GM21367 (cell line): Measurements from ENCODE around the gene DCP1A.
A peak's percentile ranks its signal among the peaks of the same experiment; 100 is the strongest.
"Not testable (repeated sequence)": the region's sequence is repeated elsewhere in the genome, so short reads cannot be mapped to it uniquely, and the experiment has no call there.

Source experiments
- ATAC-seq: cut with Tn5 transposase; IDR thresholded peaks from one replicate; pipeline ENCODE4 v1.9.1; 2021; ENCODE audit not compliant: unreplicated experiment

Gene DCP1A

DNA sequence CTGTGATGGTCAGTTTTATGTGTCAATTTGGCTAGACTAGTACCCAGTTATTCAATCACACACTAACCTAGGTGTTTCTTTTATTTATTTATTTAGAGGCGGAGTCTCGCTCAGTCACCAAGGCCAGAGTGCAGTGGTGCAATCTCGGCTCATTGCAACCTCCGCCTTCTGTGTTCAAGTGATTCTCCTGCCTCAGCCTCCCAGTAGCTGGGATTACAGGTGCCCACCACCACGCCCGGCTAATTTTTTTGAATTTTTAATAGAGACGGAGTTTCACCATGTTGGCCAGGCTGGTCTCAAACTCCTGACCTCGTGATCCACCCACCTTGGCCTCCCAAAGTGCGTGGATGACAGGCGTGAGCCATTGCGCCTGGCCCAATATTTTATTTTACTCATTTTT lies 78.2 kb downstream of the DCP1A start:
- not testable (repeated sequence) for ATAC-seq

DNA sequence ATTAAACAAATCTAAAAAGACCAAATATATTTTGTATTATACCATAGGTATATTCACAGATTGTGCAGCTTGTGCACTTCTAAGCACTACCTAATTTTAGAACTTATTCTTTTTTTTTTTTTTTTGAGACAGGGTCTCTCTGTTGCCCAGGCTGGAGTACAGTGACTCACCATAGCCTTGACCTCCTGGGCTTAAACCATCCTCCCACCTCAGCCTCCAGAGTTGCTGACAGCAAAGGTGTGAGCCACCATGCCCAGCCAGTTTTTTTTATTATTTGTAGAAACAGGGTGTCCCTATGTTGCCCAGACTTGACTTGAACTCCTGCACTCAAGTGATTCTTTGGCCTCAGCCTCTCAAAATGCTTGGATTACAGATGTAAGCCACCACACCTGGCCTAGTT lies 79.6 kb downstream of the DCP1A start:
- no peak for ATAC-seq

- no peak for ATAC-seq
These were observed 82.6 kb downstream of the DCP1A start for GRCh38 chr3:53264718-53265117.

DNA sequence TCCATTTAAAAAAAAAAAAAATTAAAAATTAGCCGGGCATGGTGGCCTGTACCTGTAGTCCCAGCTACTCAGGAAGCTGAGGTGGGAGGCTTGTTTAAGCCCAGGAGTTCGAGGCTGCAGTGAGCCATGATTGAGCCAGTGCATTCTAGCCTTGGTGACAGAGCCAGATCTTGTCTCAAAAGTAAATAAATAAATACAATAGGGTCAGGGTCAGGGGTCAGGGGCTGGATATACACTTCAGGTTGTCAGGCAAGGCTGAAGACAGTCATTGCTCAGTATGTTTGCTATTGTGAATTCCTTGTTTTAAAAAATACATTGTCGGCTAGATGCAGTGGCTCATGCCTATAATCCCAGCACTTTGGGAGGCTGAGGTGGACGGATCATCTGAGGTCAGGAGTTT lies 83.4 kb downstream of the DCP1A start:
- no peak for ATAC-seq

DNA sequence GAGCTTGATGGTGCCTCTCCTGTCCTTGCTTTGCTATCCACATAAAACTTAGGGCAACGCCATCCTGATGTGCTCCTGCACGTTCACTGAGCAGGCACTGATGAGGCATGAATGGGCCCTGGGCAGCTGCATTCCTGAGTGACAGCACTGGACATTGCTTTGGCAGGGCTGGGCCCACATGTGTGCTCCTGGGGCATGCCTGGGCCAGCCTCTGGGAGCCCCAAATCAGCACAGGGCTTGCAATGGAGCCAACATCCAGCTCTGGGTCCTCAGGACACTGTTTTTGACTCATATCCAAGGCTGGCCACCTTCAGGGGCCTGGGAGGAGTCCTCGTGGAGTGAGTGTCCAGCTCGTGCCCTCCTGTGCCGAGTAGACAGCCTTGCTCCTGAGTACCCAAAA lies 85.6 kb downstream of the DCP1A start:
- ATAC-seq, result no peak

DNA sequence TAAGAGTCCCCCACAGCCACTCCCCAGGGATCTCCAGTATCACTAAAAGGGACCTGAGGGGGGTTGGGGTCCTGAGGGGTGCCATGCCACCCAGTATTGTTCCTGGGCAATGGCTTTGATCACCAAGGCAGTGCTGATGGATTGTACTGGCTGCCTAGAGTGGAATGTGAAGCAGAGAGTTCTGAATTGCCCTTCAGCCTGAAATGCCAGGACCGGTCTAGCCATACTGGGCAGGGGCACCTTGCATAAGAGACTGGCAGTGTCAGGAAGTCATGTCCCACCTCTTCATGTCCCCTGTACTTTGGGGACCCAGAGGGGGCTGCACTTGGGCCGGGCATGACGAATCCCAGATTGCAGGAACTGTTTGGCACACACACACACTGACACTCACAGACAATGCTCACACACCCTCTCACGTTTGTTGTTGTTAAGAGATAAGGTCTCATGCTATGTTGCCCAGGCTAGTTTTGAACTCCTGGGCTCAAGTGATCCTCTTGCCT lies 87.0 kb downstream of the DCP1A start:
- ATAC-seq, result no peak

DNA sequence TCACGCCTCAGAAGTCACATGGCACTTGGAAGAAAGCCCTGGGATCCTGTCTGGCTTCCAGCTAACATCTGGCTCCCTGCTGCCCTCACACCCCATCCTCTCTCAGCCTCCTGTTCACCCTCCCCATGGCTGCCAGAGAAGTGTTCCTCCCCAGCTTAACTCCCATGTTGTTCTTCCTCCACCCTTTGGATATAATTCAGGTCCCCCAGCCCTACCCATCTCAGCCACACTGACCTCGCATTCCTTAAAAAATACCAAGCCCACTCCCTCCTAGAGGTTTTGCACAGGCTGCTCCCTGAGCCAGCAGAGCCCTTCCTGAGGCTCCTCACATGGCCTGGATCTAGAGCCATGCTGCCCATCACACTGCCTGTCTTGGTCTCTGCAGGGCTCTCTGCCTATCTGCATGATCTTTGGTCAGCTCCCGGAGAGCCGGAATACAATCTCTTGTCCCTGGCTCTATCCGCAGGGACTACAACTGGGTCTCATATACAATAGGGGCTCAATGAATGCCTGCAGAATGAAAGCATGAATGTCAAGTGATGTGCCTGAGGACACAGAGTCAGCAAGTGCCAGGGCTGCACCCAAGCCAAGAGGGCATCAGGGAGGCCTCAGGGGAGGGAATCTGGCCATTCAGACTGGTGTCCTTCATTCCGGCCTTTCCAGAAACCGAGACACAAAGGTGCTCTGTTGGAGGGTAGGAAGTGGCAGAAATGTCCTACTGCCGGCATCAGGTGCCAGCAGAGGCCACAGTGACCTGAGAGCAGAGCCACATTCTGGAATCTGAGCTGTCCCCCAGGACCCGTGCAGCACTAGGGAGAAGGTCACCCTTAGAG lies 87.7 kb downstream of the DCP1A start:
- ATAC-seq, result no peak

DNA sequence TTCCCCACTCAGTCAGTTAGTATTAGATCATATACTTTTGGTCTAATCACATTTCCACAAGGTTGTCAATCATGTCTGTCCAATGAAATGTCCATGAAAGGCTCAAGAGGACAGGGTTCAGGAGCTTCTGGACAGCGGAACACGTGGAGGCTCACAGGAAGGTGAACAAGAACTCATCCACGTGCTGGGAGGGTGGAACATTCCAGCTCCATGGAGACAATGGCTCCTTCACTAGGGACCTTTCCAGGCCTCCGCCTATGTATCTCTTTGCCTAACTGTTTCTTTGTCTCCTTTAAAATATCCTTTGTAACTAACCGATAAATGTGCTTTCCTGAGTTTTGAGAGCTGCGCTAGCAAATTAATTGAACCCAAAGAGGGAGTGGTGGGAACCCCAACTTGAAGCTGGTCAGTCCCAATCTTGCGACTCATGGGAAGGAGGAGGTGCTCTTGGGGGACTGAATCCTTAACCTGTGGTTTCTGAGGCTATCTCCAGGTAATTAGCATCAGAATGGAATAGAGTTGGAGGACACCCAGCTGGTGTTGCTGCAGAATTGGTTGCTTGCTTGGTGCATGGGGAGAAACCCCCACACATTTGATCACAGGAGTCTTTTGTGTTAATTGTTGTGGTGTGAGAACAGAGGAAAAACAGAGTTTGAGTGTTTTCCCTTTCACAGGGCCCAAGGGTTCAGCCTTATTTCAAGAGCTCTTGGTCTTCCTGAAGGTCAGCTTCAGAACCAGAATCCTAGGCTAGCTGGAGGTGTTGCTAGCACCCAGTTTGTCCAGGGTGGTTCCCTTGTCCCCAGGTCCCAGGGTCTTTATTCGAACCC lies 88.5 kb downstream of the DCP1A start:
- ATAC-seq, result no peak

DNA sequence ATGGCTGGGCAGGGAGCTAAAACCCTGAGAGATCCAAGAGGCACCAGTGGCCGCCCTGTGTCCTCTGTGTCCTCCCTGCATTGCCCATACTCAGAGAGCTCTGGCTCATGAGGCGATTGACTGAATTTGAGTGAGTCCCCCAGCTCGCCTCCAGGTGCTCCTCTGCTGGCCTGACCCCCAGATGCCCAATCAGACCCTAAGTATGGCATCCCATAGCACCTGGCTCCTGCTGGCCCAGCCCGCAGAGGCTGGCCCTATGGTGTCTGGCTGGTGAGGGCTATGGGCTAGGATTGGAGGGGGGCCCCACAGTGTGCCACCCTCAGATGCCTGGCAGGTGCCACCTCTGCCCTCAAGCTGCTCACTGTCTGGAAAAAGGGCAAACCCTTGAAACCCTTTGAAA lies 89.9 kb downstream of the DCP1A start:
- ATAC-seq, result no peak

DNA sequence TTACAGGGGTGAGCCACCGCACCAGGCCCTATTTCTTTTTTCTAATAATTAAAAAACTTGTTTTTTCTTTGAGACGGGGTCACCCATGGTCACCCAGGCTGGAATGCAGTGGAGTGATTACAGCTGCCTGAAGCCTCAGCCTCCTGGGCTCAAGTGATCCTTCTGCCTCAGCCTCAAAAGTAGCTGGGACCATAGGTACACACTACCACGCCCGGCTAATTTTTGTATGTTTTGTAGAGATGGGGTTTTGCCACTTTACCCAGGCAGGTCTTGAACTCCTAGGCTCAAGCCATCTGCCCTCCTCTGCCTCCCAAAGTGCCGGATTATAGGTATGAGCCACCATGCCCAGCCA lies 90.7 kb downstream of the DCP1A start:
- no peak for ATAC-seq

GRCh38 chr3:53255775-53256703 lies 91.3 kb downstream of the DCP1A start, which contains the start of gene TKT:
Gene TKT, minus strand, starts transcription at chr3:53256022. Its CDS starts 80 bp downstream, at chr3:53255942.
- no peak for ATAC-seq

DNA sequence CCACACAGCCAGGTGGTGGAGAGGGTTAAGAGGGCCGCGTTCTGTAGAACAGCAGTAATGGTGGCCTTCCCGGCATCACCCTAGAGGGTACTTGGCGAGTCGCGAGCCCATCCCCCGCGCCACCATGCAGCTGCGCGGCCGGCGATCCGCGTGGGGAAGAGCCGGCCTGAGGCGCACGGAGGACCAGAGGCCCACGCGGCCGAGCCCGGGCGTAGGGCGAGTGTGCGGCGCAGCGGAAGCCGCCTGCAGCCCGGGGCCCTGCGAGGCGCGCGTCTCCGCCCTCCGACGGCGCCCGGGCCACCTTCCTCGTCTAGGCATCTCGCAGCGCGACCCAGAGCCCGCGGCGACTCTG lies 91.9 kb downstream of the DCP1A start:
- no peak for ATAC-seq

DNA sequence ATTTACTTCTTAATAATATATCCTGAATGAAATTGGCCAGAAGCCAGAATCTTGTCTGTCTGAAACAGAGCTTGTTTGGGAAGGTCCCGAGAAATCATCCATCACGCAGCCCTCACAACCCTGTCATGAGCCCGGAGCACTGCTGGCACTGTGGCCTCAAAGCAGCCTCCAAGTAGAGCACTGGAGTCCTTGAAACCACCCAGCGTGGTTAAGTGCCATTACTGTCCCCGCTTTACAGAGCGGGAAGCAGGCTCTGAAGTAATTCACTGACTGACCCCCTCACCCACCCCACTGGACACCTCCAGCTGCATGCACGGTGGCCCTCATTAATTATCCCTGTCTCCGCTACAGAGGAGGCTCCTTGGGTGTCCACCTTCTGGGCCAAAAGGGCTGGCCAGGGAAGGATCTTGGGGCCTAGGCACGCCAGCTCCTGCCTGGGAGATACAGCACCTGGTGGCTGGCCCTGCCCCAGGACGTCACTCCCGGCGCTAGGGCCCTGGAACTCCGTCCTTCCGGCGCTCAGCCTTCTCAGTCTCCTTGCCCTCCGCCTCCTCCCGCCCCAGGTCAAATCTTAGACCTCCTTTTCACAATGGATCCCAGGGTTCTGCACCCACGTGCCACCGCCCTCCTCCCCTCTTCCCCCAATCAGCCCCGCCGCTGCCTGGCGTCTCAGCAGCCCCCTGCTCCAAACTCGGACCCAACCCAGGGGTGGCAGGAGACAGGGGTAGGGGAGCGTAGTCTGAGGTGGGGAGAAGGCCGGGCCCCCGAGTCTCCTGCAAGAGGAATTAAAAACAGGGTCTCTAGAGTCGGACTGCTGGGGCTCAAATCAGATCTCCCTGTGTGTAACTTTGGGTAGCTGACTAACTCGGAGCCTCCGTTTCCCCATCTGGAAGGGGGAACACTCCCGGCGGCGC lies 92.6 kb downstream of the DCP1A start:
- ATAC-seq, result peak; percentile 48

DNA sequence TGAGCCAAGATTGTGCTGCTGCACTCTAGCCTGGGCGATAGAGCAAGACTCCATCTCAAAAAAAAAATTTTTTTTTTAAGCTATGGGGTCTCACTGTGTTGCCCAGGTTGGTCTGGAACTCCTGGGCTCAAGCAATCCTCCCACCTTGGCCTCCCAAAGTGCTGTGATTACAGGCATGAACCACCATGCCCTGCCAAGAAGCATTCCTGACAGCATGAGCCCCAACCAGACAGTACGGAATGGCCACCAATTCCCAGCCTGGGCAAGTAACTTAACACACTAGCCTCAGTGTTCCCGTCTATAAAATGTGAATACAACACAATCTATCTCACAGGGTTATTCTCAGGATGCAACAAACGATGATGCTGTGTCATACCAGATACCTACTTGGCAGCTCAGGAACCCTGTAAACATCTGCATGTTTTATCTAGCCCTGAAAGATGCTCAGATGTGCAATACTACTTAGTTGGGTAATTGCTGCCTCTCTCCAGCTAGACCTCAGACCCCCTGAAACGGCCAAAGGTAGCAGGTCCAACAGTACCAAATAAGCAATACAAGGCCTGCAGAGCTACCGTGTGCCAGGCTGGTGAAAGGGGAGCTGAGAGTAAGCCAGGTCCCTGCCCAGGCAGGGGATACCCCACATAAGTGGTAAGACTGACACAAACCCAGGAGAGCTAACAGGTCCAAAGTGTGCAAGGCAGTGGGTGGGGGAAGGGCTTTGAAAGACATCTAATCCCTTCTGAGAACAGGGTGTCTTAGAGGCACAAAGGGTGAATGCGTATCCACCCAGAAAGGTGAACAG lies 93.4 kb downstream of the DCP1A start:
- no peak for ATAC-seq

- not testable (repeated sequence) for ATAC-seq
These were observed 94.4 kb downstream of the DCP1A start for GRCh38 chr3:53252947-53253322.

DNA sequence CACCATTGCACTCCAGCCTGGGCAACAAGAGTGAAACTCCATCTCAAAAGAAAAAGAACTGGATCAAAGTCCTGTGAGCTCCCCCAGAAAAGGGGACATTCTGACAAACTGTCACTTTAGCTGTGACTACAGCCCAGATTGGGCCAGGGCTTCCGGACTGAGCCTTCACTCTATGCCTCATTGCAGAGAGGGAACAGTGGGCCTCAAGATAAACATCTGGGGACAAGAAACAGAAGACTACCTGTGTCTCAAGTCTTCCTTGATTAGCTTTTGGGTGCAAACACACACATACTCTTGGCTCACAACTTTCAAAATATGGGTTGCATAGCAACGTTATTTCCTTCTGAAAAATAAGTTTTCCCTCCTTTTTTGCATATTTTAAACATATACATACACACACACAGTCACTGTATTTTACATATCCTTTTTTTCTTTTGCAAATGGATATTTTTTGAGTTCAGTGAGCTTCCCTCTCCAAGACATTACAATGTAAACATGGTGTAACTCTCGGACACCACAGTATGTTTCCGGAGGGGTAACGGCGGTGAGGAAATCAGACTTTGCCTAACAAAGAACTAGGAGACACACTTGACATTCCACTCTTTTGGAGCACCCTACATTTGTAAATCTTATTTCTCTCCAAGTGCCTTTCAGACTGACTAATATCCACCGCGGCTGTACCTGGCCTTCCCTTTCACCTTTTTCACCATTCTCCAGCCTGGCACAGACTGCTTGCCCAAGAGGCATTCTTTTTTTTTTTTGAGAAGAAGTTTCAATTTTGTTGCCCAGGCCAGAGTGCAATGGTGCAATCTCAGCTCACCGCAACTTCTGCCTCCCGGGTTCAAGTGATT lies 95.0 kb downstream of the DCP1A start:
- no peak for ATAC-seq

GRCh38 chr3:53250881-53251605 lies 96.3 kb downstream of the DCP1A start:
- ATAC-seq, result no peak

DNA sequence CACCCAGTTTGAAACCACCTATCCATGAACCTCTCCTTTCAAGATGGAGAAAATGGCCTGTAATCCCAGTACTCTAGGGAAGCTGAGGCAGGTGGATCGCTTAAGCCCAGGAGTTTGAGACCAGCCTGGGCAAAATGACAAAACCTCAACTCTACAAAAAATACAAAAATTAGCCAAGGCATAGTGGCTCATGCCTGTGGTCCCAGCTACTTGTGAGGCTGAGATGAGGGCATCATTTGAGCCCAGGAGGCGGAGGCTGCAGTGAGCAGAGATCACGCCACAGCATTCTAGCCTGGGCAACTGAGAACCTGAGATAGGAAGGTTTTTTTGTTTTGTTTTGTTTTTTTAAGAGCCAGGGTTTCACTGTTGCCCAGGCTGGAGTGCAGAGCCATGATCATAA lies 96.9 kb downstream of the DCP1A start:
- no peak for ATAC-seq
